K562 (cell line): ENCODE results near the gene RSRC1. TPM values are rescaled to one million over a fixed set of nuclear protein-coding genes. Genes with fewer than 3 reads are reported as not detected.

ENCODE experiments used
- ILF3 ChIP-seq: fragments of 450-650 bp; IDR thresholded peaks from 2 replicates; pipeline ENCODE4 v1.6.1; 2018; ENCODE audit warnings: antibody characterized with exemption, mild to moderate bottlenecking, moderate library complexity, borderline replicate concordance
- PHB2 ChIP-seq: fragments of 450-650 bp; IDR thresholded peaks from 2 replicates; pipeline ENCODE4 v1.6.1; 2017; ENCODE audit warnings: low read depth
- SRSF3 ChIP-seq: fragments of 200-400 bp; formaldehyde crosslinking; IDR thresholded peaks from 2 replicates; pipeline ENCODE4 v1.6.1; 2016; ENCODE audit warnings: mild to moderate bottlenecking, low read length, moderate library complexity; ENCODE audit not compliant: insufficient read depth
- polyA plus RNA-seq, 8 experiments: library from polyadenylated mRNA; depleted of rRNA in 4 of 8; stranded (reverse) in 5 of 8; unstranded in 3 of 8; fragments of >200 nt; fragmentation: Nextera tagmentation in 2 of 8; fragmentation: Illumina TruSeq in 1 of 8; extraction: Ambion mirVana in 2 of 8; extraction: Trizol in 1 of 8; gene quantifications; 2 replicates each; pipeline versions ENCODE4 v1.2.1 to v1.2.3, GENCODE V29; 2011 to 2014; ENCODE audit warnings: inconsistent platforms in 1 of 8, missing spikeins in 1 of 8
- total RNA-seq, 7 experiments: library from RNA; depleted of rRNA in 6 of 7; stranded (reverse); fragments of >200 nt in 6 of 7; fragmentation: Illumina TruSeq in 2 of 7; extraction: Trizol in 2 of 7; gene quantifications; 2 replicates each; pipeline versions ENCODE4 v1.2.1 to v1.2.3, GENCODE V29; 2011 to 2021; ENCODE audit warnings: low replicate concordance in 1 of 7
- TF ChIP-seq, protein P1 (sequence below): fragments of 450-650 bp; IDR thresholded peaks from 2 replicates; pipeline ENCODE4 v1.6.1; 2014; ENCODE audit warnings: low read depth, mild to moderate bottlenecking, moderate library complexity, borderline replicate concordance
- TF ChIP-seq, protein P2 (sequence below): fragments of 250-450 bp; sonication (Bioruptor Pico); IDR thresholded peaks from 2 replicates; pipeline ENCODE4 v1.4.0; 2020; ENCODE audit warnings: mild to moderate bottlenecking
- TF ChIP-seq, protein P3 (sequence below): sonication (generic); formaldehyde crosslinking; IDR thresholded peaks from 2 replicates; pipeline ENCODE4 v1.8.0; 2022; ENCODE audit warnings: mild to moderate bottlenecking, missing genetic modification reagents
- TF ChIP-seq, protein P4 (sequence below), 2 experiments: fragments of 450-650 bp in 1 of 2; sonication (generic) in 1 of 2; formaldehyde crosslinking in 1 of 2; IDR thresholded peaks; 2 replicates each; pipeline versions ENCODE4 v1.7.1 to v1.9.0; 2016 to 2022; ENCODE audit warnings: inconsistent platforms in 1 of 2, mild to moderate bottlenecking in 1 of 2, missing genetic modification reagents in 1 of 2
- TF ChIP-seq, protein P5 (sequence below): sonication (generic); formaldehyde crosslinking; IDR thresholded peaks from 2 replicates; pipeline ENCODE4 v1.8.1; 2023; ENCODE audit warnings: mild to moderate bottlenecking, missing genetic modification reagents, moderate library complexity

Gene RSRC1
- total and polyA plus RNA-seq, 9 of the 15 experiments (the other 6 are each of a cell fraction or from before 2014, with no cell fraction given): 19.3 to 128 (median 75.5) TPM

DNA sequence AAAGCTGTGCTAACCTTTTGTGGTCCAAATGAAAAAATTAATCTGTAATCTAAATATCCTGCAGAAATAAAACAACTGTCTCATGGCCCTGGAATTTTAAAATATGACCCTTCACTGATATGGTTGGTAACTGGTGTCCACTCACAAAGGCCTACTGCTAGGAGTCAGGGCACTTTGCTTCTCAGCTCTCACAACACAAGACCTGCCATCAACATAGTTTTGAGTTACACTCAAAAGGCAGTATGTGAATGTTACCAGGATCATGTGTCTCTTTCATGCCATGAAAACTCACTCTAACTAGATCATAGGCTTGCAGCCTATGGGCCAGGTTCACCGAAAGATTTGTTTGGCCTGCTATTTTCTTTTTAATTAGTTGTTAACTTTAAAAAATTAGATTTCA lies 451.1 kb downstream of the RSRC1 start (continued):
- TF ChIP-seq, protein P1, sequence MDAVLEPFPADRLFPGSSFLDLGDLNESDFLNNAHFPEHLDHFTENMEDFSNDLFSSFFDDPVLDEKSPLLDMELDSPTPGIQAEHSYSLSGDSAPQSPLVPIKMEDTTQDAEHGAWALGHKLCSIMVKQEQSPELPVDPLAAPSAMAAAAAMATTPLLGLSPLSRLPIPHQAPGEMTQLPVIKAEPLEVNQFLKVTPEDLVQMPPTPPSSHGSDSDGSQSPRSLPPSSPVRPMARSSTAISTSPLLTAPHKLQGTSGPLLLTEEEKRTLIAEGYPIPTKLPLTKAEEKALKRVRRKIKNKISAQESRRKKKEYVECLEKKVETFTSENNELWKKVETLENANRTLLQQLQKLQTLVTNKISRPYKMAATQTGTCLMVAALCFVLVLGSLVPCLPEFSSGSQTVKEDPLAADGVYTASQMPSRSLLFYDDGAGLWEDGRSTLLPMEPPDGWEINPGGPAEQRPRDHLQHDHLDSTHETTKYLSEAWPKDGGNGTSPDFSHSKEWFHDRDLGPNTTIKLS: no peak
- TF ChIP-seq, protein P2, sequence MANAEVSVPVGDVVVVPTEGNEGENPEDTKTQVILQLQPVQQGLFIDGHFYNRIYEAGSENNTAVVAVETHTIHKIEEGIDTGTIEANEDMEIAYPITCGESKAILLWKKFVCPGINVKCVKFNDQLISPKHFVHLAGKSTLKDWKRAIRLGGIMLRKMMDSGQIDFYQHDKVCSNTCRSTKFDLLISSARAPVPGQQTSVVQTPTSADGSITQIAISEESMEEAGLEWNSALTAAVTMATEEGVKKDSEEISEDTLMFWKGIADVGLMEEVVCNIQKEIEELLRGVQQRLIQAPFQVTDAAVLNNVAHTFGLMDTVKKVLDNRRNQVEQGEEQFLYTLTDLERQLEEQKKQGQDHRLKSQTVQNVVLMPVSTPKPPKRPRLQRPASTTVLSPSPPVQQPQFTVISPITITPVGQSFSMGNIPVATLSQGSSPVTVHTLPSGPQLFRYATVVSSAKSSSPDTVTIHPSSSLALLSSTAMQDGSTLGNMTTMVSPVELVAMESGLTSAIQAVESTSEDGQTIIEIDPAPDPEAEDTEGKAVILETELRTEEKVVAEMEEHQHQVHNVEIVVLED (CRISPR knock-in tag): no peak
- TF ChIP-seq ILF3 (no peak), PHB2 (no peak), SRSF3 (no peak)
- TF ChIP-seq, protein P3, sequence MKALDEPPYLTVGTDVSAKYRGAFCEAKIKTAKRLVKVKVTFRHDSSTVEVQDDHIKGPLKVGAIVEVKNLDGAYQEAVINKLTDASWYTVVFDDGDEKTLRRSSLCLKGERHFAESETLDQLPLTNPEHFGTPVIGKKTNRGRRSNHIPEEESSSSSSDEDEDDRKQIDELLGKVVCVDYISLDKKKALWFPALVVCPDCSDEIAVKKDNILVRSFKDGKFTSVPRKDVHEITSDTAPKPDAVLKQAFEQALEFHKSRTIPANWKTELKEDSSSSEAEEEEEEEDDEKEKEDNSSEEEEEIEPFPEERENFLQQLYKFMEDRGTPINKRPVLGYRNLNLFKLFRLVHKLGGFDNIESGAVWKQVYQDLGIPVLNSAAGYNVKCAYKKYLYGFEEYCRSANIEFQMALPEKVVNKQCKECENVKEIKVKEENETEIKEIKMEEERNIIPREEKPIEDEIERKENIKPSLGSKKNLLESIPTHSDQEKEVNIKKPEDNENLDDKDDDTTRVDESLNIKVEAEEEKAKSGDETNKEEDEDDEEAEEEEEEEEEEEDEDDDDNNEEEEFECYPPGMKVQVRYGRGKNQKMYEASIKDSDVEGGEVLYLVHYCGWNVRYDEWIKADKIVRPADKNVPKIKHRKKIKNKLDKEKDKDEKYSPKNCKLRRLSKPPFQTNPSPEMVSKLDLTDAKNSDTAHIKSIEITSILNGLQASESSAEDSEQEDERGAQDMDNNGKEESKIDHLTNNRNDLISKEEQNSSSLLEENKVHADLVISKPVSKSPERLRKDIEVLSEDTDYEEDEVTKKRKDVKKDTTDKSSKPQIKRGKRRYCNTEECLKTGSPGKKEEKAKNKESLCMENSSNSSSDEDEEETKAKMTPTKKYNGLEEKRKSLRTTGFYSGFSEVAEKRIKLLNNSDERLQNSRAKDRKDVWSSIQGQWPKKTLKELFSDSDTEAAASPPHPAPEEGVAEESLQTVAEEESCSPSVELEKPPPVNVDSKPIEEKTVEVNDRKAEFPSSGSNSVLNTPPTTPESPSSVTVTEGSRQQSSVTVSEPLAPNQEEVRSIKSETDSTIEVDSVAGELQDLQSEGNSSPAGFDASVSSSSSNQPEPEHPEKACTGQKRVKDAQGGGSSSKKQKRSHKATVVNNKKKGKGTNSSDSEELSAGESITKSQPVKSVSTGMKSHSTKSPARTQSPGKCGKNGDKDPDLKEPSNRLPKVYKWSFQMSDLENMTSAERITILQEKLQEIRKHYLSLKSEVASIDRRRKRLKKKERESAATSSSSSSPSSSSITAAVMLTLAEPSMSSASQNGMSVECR (CRISPR knock-in tag): no peak
- TF ChIP-seq, protein P4, sequence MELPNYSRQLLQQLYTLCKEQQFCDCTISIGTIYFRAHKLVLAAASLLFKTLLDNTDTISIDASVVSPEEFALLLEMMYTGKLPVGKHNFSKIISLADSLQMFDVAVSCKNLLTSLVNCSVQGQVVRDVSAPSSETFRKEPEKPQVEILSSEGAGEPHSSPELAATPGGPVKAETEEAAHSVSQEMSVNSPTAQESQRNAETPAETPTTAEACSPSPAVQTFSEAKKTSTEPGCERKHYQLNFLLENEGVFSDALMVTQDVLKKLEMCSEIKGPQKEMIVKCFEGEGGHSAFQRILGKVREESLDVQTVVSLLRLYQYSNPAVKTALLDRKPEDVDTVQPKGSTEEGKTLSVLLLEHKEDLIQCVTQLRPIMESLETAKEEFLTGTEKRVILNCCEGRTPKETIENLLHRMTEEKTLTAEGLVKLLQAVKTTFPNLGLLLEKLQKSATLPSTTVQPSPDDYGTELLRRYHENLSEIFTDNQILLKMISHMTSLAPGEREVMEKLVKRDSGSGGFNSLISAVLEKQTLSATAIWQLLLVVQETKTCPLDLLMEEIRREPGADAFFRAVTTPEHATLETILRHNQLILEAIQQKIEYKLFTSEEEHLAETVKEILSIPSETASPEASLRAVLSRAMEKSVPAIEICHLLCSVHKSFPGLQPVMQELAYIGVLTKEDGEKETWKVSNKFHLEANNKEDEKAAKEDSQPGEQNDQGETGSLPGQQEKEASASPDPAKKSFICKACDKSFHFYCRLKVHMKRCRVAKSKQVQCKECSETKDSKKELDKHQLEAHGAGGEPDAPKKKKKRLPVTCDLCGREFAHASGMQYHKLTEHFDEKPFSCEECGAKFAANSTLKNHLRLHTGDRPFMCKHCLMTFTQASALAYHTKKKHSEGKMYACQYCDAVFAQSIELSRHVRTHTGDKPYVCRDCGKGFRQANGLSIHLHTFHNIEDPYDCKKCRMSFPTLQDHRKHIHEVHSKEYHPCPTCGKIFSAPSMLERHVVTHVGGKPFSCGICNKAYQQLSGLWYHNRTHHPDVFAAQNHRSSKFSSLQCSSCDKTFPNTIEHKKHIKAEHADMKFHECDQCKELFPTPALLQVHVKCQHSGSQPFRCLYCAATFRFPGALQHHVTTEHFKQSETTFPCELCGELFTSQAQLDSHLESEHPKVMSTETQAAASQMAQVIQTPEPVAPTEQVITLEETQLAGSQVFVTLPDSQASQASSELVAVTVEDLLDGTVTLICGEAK (IDR thresholded peaks at IDR 0.05): no peak
- TF ChIP-seq, protein P4 (CRISPR knock-in tag; IDR thresholded peaks at IDR 0.05): no peak
- TF ChIP-seq, protein P5, sequence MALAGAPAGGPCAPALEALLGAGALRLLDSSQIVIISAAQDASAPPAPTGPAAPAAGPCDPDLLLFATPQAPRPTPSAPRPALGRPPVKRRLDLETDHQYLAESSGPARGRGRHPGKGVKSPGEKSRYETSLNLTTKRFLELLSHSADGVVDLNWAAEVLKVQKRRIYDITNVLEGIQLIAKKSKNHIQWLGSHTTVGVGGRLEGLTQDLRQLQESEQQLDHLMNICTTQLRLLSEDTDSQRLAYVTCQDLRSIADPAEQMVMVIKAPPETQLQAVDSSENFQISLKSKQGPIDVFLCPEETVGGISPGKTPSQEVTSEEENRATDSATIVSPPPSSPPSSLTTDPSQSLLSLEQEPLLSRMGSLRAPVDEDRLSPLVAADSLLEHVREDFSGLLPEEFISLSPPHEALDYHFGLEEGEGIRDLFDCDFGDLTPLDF: no peak
